ENCODE measurements around the gene CHMP1A.

The CHMP1A gene

DNA sequence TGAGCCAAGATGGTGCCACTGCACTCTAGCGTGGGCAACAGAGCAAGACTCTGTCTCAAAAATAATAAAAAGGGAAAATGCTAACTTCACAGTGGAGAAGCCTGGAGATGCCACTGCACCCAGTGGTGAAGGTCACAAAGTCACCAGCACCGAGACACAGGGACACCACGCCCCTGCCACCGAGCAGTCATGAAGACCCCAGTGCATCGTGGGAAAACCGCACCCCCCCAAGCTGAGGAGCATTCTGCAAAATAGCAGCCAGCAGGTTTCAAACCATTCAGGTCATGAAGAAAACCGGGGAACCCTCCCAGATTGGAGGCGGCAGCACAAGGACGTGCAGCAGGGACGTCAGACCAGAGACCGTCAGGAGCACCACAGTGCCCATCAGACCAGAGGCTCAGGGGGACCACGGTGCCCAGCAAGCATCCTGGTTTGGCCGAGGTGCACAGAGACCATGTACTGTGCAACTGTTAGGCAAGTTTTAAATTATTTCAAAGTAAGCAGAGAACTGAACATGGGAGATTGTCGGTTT is 13.7 kb downstream of the CHMP1A start:
- DNase-seq (ENCODE audit: extremely low read depth, low read depth) = no peak
- H3K4me3 ChIP-seq (replicated peaks; ENCODE audit: low read depth, low read length) = no peak overlapping the region
- TF ChIP-seq, protein P1, sequence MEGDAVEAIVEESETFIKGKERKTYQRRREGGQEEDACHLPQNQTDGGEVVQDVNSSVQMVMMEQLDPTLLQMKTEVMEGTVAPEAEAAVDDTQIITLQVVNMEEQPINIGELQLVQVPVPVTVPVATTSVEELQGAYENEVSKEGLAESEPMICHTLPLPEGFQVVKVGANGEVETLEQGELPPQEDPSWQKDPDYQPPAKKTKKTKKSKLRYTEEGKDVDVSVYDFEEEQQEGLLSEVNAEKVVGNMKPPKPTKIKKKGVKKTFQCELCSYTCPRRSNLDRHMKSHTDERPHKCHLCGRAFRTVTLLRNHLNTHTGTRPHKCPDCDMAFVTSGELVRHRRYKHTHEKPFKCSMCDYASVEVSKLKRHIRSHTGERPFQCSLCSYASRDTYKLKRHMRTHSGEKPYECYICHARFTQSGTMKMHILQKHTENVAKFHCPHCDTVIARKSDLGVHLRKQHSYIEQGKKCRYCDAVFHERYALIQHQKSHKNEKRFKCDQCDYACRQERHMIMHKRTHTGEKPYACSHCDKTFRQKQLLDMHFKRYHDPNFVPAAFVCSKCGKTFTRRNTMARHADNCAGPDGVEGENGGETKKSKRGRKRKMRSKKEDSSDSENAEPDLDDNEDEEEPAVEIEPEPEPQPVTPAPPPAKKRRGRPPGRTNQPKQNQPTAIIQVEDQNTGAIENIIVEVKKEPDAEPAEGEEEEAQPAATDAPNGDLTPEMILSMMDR (IDR thresholded peaks at IDR 0.05; ENCODE audit: low read depth, low read length, missing control alignments) = no peak

DNA sequence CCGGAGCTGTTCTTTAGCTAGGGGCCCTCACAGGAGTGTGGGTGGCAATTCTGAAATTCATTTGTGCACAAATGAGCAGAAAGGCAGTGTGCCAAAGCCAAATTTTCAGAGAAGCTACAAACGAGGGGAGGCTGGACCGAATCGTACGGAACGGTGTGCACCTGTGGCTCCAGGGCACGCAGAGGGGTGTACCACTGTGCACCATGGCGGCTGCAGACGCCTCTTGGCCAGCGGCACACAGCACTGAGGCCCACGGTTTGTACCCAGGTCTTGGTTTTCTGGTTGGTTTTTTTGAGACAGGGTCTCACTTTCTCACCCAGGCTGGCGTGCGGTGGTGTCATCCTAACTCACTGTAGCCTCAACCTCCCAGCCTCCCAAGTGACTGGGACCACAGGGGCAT is 14.9 kb downstream of the CHMP1A start:
- H3K4me3 ChIP-seq (replicated peaks; ENCODE audit: low read depth, low read length) = no peak overlapping the region
- no peak for DNase-seq (ENCODE audit: extremely low read depth, low read depth)
- TF ChIP-seq, protein P1 (IDR thresholded peaks at IDR 0.05; ENCODE audit: low read depth, low read length, missing control alignments) = no peak

GRCh38 chr16:89641458-89642119 is 15.9 kb downstream of the CHMP1A start:
- H3K4me3 ChIP-seq (replicated peaks; ENCODE audit: low read depth, low read length) = no peak overlapping the region
- TF ChIP-seq, protein P1 (IDR thresholded peaks at IDR 0.05; ENCODE audit: low read depth, low read length, missing control alignments) = no peak
- DNase-seq (ENCODE audit: extremely low read depth, low read depth) = no peak

- no peak overlapping the region for H3K4me3 ChIP-seq (replicated peaks; ENCODE audit: low read depth, low read length)
Observed at GRCh38 chr16:89639385-89639784, 18.1 kb downstream of the CHMP1A start.

GRCh38 chr16:89638455-89638854 is 19.1 kb downstream of the CHMP1A start:
- DNase-seq (ENCODE audit: extremely low read depth, low read depth) = no peak
- no peak overlapping the region for H3K4me3 ChIP-seq (replicated peaks; ENCODE audit: low read depth, low read length)
- TF ChIP-seq, protein P1 (IDR thresholded peaks at IDR 0.05; ENCODE audit: low read depth, low read length, missing control alignments) = no peak

More at GRCh38 chr16:89639385-89639784, 18.1 kb downstream of the CHMP1A start:
- DNase-seq (ENCODE audit: extremely low read depth, low read depth) = no peak
- TF ChIP-seq, protein P1 (IDR thresholded peaks at IDR 0.05; ENCODE audit: low read depth, low read length, missing control alignments) = no peak

DNA sequence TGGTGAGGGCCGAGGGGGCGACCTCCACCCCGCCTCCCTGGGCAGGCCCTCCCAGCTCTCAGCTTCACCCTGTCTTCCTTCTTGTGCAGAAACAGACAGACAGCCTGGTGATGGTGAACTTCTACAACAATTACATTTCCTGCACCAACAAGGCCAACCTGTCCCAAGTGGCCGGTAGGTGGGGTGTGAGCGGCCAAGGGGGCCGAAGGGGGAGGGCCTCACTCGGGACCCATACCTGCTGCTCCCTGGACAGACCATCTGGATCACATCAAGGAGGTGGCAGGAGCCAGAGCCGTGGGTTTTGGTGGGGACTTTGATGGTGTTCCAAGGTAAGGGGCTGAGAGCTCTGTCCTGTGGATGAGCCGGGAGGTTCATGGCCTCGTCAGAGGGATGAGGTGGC is 20.1 kb downstream of the CHMP1A start:
- DNase-seq (ENCODE audit: extremely low read depth, low read depth) = no peak
- no peak overlapping the region for H3K4me3 ChIP-seq (replicated peaks; ENCODE audit: low read depth, low read length)
- TF ChIP-seq, protein P1 (IDR thresholded peaks at IDR 0.05; ENCODE audit: low read depth, low read length, missing control alignments) = no peak

All from HFF-Myc (cell line).